Epithelial cell of esophagus (primary cell): ENCODE measurements around the gene ANO4.

Experiments used
- DNase-seq: peaks from one replicate; pipeline ENCODE4 v3.0.0; 2010; ENCODE audit warnings: low read depth
- H3K4me3 ChIP-seq: 2 replicates; pipeline ENCODE4 v1.5.1; 2011; ENCODE audit warnings: mild to moderate bottlenecking, low read length, control low read depth
- TF ChIP-seq, protein P1 (sequence below): IDR thresholded peaks from 2 replicates; pipeline ENCODE4 v1.5.1; 2011; ENCODE audit warnings: low read depth, mild to moderate bottlenecking, low read length, control low read depth, inconsistent platforms; ENCODE audit not compliant: insufficient read depth; ENCODE audit errors: missing control alignments

Gene ANO4

DNA sequence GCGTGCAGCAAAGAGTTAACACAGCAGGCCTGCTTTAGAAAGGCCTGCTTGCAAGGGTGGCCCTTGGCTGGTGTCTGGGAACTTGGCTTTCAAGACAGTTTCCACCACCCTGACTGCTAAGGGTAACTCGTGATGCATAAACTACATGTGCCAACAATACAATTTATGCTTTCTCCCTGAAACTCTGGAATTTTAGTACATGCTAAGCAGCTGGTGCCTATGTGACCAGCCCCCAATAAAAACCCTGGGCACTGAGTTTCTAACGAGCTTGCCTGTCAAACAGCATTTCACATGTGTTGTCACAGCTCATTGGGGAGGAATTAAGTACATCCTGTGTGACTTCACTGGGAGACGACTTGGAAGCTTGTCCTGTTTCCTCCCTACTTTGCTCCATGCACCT, 282.3 kb downstream of the ANO4 start:
- TF ChIP-seq, protein P1, sequence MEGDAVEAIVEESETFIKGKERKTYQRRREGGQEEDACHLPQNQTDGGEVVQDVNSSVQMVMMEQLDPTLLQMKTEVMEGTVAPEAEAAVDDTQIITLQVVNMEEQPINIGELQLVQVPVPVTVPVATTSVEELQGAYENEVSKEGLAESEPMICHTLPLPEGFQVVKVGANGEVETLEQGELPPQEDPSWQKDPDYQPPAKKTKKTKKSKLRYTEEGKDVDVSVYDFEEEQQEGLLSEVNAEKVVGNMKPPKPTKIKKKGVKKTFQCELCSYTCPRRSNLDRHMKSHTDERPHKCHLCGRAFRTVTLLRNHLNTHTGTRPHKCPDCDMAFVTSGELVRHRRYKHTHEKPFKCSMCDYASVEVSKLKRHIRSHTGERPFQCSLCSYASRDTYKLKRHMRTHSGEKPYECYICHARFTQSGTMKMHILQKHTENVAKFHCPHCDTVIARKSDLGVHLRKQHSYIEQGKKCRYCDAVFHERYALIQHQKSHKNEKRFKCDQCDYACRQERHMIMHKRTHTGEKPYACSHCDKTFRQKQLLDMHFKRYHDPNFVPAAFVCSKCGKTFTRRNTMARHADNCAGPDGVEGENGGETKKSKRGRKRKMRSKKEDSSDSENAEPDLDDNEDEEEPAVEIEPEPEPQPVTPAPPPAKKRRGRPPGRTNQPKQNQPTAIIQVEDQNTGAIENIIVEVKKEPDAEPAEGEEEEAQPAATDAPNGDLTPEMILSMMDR, result no peak
- peak; percentile 24 for DNase-seq
- H3K4me3 ChIP-seq, result no peak overlapping the region

DNA sequence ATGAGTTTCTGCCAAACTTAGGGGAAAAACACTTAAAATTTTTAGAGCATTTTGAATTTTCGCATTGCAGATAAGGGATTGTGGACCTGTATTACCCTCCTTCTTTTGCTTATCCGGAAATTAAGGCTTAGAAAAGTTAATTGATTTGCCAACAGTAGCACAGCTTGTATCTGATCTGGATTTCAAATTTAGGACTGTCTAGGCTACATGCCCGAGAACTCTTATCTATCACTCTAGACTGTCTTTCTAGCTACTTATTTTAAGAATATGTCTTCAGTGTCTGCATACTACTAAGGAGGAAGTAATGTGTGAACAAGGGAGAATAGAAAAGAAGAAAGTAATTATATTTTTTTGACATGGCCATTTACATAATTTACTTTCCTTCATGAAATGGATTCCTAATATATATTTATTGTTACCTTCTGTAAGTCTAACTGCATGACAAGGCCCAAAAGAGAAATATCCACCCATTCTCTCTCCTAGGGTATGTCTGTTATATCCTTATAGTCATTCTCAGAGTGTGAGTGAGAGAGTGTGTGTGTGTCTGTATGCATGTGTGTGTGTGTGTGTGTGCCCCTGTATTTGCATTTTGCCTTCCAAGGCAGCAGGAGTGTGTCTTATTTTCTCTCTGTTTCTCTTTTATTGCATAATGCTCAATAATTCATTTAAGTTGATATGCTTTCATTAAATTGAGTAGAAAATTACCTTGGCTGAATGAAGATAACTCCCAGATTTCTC, 283.4 kb downstream of the ANO4 start:
- no peak for DNase-seq
- TF ChIP-seq, protein P1, result no peak
- no peak overlapping the region for H3K4me3 ChIP-seq

GRCh38 chr12:101078536-101079285, 284.1 kb downstream of the ANO4 start:
- no peak for DNase-seq
- no peak overlapping the region for H3K4me3 ChIP-seq
- TF ChIP-seq, protein P1, result no peak

DNA sequence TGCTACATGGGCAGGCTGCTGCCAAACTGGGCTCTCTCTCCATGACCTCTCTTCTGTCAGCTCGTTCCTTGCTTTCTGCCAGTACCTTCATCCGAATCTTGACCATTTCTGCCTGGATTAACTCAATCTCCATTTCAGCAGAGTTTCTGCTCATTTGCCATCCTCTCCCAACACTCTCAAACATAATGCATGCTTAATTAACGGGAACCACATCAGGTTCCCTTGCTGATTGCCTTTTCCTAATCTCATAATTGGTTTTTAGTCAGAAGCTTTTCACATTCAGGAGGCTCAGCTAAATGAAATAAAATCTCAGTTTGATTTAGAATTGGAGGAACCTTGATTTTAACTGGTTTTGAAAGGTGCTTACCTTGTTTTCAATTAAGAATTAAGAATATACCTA, 288.1 kb downstream of the ANO4 start:
- TF ChIP-seq, protein P1, result no peak
- no peak overlapping the region for H3K4me3 ChIP-seq
- DNase-seq, result no peak

- H3K4me3 ChIP-seq, result no peak overlapping the region
- TF ChIP-seq, protein P1, result no peak
- peak; percentile 9 for DNase-seq
Observed at GRCh38 chr12:101086490-101087135, 292.0 kb downstream of the ANO4 start.

- no peak for DNase-seq
- H3K4me3 ChIP-seq, result no peak overlapping the region
- TF ChIP-seq, protein P1, result no peak
Observed at GRCh38 chr12:101087920-101088319, 293.3 kb downstream of the ANO4 start.
